Stimulated activated CD4-positive, alpha-beta T cell treated with anti-CD3 and anti-CD28 coated beads, Interleukin-2, amount 100 ng/mL, for 24 hours (primary cell): ENCODE data around the gene PSMG3.

ENCODE experiments used
- DNase-seq, 2 donors: peaks; one replicate each; pipeline ENCODE4 v3.0.0-alpha.2; 2020

PSMG3 gene, protein sequence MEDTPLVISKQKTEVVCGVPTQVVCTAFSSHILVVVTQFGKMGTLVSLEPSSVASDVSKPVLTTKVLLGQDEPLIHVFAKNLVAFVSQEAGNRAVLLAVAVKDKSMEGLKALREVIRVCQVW

DNA sequence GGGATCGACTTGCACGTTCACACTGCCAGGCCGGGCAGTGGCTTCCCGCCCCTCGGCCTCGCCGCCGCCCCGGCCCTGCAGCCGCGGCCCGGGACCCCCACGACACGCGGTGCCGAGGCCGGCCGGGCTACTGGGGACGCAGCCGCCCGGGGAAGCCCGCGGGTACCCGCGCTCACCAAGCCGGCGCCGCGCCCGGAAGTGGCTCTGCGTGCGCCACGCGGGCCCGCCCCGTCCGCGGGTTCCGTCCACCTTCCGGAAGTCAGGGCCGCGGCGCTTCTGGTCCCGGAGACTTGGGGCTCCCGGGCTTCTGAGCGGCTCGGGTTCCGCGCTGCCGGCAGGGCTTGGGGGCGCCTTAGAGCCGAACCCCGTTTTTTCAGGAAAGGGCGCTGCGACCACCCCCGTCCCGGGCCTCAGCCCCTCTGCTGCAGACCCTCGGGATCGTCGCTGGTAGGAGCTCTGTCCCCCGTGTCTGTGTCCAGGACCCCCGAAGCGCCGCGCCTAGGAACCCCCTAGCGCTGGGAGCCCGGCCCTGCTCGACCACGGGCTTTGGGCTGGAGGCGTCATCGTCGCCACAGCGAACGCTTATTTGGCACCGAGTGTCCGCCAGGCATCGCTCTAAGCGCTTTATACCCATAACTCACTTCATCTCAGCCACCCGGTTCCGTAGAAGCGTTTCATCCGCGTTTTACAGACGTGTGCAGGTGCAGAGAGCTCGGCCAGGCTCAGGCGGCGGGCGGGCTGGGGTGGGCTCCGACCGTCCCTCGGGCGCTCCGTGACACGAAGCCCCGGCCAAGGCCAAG is at the start of gene PSMG3:
Gene PSMG3, minus strand, starts transcription at position 200 of the 800 bp plus-strand sequence. CDS start 693 bp downstream, outside the sequence.
- DNase-seq: peak; percentile 90 to 93

DNA sequence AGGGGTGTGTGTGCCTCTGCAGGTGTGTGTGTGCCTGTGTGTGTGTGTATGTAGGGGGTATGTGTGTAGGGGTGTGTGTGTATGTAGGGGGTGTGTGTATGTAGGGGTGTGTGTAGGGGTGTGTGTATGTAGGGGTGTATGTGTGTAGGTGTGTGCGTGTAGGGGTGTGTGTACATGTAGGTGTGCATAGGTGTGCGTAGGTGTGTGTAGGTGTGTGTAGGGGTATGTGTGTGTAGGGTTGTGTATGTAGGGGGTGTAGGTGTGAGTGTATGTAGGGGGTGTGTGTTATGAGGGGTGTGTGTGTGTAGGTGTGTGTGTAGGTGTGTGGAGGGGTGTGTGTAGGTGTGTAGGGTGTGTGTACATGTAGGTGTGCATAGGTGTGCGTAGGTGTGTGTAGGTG is 48.6 kb upstream of the PSMG3 start:
- no peak for DNase-seq

DNA sequence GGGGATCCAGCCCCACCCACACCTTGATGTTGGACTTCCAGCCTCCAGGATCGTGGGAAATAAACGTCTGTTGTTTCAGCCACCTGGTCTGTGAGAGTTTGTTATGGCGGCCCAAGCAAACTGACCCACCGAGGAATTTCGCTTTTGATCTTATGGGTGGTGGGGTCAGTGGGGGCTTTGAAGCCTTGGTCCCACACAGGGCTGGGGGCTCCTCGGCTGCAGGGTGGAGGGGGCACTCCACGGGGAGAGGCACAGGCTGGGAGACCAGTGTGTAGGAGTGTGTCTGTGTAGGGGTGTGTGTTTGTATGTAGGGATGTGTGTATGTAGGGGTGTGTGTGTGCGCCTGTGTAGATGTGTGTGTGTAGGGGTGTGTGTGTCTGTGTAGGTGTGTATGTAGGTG is 48.1 kb upstream of the PSMG3 start:
- DNase-seq: no peak

DNA sequence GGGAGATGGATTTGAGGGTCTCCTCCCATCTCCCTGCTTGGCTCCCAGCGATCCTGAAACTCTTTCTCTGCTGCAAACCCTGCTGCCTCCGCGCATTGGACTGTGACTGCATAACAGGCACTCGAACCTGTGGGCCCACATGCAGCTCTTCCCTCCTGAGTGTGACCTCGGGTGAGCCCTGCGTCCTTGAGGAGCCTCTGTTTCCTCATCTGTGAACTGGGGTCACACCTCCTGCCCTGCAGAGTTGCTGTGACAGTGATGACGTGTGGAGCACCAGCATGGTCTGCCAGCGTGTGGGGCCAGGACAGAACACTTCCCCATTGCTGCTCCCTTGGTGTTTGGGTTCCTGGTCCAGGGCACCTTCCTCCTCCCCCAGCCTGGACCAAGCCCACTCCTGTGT is 46.9 kb upstream of the PSMG3 start:
- DNase-seq: no peak

DNA sequence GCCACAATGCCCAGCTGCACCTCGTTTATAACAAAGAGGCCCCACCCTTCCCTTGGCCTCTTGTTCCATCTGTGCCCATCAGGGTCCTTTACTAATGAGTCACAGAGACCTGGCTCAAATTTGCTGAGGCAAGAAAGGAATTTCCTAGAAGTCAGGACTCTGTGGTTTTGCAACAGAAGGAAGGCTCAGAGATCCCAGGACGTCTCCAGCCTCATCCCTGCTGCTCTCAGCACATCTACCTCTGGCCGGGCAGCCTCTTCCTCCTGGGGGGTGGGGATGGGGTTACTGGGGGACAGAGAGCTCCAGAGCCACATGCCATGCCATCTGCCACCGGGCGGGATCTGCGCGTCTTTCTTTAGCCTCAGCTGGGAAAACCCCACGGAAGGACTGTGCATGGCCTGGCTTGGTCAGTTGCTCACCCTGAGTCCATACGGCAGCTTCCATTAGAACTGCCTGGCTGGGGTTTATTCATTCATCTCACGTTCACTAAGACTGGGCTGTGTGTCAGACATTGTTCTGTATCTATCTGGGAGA is 41.9 kb upstream of the PSMG3 start:
- no peak for DNase-seq

DNA sequence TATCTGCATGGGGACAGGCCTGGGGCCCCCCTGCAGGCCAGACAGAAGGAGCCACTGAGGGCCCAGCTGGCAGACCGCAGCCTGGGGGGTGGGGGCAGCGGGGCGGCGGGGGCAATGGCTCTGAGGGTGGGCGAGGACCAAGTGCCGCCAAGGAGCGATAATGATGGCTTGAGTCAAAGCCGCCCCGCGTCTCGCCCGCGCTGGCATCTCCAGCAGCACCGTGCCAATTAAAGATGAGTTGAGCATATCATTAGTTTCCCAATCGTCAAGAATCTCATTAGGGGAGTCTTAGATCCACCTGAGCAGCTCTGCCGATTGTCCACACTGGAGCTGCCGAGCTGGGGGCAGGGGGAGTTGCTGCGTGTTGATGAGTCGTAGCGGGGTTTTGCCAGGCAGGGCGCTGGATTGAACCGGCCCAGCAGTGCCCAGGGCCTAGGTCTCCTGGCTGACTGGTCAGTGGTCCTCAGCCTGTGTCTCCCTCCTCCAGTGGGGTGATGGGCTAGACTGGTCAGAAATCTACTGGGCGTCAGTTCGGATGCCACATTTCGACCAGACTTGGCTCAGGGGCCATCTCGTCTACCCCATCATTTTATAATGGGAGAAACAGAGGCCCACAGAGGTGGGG is 41.0 kb upstream of the PSMG3 start:
- DNase-seq: no peak

DNA sequence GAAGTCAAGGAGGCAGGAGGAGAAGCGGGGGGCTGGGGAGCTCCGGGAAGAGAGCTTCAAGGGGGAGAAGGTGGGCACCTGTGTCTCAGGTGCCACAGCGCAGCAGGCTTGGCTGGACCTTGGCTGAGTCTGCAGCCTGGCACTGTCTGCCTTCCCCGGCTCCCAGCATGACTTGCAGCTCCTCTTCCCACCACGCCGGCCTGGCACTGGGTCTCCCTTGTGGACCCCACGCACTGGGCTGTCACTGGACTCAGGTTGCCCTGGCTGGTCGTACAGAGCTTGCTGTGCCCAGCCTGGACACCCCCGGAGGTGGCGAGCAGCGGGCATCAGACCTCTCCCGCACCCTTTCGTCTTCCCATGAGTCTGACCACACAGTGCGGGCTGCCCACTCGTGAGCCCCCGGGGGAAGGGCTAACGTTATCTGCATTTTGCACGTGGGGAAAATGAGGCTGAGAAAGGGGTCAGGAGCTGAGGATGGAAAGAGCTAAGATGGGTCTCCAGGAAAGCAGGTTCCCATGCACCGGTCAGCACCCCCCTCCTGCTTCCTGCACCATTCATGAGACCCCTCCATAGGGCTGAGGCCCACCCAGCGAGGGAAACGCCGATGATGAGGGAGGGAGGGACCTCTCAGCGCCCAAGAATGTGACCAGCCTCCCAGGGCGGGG is 40.3 kb upstream of the PSMG3 start:
- DNase-seq: no peak

DNA sequence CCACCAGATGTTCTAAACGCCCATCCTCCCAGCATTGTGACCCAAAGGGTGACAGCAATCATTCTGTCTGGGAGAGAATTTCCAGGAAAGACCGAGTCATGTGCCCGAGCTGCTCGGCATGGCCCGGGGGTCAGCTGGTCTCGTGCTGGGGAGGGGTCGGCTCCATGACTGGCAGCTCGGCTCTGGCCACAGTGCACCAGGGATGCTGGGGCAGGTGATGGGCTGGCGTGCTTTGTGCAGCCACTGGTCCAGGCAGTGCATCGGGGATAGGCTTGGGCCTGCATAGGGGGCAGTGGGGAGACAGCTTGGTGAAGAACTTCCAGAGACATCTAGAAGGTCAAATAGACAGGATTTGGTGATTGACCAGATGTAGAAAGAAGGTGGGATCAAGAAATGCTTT is 39.2 kb upstream of the PSMG3 start:
- DNase-seq: no peak

DNA sequence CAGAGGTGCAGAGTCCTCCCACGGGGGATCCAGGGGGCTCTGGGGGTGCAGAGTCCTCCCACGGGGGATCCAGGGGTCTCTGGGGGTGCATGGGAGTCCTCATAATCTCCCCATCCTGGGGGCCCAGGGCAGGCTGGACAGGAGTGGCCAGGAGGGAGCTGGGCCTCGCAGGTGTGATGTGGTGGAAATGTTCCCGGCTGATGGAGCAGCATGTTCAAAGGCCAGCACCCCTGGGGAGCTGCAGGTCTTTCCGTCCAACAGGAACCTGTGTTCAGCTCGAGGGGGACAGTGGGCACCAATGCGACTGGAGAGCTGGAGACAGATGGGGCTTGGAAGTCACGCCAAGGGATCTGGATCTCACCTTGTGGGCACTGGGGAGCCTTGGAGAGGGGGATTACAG is 38.5 kb upstream of the PSMG3 start:
- no peak for DNase-seq

DNA sequence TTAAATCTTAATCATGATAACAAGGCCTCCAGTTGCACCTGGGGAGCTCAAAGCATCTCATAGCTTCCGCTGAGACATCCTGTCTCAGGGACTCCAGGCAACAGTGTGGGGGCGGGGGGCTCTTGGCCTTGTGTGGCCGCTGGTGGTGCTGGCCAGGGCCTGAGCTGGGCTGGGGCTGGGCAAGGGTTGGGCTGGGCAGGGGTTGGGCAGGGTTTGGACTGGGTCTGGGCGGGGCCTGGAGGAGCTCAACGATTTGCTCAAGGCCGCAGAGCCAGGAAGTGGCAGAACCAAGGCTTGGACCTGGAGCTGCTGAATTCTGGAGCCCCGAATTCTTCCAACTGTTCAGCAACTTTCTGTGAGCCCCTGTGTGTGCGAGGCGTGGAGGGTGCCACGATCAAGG is 37.9 kb upstream of the PSMG3 start:
- DNase-seq: no peak

DNA sequence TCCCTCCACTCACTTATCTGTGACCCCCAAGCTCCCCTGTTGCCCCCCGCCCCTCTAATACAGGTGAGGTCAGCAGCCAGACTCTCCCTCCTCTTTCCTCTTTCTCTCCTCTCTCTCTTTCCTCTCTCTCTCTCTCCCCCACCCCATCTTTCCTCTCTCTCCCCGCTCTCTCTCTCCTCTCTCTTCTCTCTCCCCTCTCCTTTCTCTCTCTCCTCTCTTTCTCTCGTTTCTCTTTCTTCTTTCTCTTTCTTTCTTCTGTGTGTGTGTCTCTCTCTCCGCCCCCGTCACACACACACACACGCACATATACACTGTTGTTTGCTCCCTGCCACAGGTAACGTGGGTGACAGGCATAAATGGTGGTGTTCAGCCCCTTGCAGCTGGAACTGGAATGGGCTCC is 37.2 kb upstream of the PSMG3 start:
- no peak for DNase-seq

DNA sequence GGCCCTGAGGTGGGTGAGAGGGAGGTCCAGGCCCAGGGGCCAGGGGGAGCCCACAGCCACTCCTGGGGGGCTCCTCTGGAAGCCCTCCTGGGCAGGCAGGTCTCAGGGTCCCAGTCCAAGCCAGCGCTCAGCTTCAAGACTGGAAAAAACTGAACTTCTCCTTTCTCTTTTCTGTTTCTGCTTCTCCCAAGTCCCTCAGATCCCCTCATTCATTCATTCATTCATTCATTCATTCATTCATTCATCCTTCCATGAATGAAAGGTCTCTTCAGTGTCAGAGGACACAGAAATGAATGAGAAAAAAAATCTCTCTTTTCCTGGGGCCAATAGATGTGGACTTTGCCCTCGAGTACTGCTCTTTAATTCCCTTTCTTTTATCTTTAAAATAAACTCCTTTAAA is 34.6 kb upstream of the PSMG3 start:
- no peak for DNase-seq

DNA sequence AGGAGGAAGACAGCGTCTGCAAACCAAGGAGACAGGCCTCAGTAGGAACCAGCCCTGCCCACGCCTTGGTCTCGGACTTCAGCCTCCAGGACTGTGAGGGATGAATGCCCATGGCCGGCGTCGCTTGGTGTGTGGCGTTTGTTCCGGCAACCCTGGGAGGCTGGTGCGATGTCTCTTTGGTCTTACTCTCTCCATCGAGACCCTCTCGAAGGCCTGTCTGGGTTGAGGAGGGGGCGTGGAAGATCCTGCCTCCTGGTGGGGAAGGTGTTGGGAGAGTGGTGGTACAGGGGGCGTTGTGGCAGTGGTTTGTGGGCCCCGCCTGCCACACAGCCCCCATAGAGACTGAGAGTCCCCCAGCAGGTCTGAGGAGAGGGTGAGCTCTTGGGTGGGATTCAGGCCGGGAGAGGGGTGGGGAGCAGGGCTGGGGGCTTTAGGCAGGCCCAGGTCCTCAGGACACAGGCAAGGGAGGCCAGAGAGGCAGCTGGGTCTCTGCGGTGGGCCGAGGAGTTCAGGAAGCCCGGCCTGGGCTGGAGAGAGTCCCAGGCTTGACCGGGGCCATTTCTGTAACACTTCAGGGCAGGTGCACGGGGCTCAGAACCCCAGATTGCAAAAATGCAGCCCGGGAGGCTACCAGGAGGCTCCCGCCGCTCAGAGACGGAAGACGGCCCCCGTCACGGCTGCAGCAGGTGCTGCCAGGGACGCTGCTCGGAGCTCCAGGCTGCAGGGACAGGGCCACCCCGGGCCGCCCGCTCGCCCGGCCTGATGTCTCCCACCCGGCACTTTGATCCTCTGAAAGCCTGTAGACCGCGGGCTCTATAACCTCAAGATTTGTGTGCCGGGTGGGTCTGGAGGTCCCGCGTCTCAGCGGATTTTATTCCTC is 33.8 kb upstream of the PSMG3 start:
- DNase-seq: no peak

DNA sequence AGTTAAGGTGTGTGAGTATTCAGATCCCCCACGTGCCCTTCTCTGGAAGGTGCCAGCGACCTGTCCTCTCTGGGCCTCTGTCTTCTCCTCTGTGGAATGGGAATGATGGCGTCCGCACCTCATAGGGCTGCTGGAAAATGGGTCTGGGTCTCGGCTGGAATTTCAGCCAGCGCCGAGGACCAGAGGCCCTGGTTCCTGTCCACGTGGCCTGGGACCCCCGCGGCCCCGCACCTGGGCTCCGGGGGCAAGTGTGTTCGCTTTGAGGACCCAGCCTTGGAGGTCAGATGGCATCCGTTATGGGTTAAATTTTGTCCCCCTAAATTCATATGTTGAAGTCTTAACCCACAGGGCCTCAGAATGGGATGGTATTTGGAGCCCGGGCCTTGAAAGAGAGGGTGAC is 32.6 kb upstream of the PSMG3 start:
- no peak for DNase-seq

DNA sequence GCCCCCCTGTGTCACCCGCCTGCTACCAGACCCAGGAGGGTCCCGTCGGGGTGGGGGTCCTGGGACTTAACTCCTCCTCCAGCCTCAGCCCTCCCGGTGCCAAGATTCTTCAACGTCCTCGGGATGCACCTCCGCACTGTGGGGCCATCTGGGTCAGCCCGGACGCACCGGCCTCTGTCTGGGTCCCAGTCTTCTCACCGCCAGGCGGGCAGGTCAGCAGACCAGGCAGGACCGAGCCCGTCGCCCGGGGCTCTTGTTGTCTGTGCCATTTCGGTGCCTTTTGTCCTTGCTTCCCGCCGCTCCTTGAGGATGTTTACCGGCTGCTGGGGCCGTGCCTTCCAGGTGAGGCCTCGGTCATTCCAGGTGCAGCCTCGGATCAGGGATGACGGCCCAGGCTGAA is 32.1 kb upstream of the PSMG3 start:
- DNase-seq: no peak

DNA sequence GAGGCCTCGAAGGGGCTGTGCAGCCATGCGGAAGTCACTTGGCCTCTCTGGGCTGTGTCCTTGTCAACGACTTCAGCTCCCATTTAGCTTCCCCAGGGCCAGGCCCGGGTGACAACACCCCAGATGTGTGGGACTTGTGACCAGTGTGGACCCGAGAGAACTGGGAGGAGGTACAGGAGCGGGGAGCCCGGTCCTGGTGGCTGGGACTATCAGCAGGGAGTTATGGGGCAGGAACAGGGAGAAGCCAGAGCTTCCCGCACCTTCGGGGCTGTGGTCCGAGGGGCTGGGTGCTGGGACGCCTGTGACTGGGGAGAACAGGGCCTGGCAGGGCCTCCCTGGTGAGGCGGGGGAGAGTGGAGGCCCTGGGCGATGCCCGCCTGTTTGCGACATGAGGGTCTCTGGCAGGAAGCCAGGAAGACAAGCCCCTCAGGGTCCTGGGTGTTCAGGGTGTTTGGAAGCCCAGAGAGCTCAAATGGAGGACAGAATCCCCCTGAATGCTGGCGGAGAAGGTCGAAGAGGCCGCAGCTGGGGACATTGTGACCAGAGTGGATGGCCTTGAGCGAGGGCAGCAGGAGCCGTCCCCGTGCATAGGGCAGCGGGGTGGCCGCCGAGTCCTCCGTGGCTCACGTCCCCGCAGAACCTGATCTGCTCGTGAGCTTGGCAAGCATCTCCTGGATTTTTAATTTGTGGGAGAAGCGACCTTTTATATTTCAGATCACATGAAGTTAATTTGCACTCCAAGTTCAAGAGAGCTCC is 30.0 kb upstream of the PSMG3 start:
- no peak for DNase-seq

DNA sequence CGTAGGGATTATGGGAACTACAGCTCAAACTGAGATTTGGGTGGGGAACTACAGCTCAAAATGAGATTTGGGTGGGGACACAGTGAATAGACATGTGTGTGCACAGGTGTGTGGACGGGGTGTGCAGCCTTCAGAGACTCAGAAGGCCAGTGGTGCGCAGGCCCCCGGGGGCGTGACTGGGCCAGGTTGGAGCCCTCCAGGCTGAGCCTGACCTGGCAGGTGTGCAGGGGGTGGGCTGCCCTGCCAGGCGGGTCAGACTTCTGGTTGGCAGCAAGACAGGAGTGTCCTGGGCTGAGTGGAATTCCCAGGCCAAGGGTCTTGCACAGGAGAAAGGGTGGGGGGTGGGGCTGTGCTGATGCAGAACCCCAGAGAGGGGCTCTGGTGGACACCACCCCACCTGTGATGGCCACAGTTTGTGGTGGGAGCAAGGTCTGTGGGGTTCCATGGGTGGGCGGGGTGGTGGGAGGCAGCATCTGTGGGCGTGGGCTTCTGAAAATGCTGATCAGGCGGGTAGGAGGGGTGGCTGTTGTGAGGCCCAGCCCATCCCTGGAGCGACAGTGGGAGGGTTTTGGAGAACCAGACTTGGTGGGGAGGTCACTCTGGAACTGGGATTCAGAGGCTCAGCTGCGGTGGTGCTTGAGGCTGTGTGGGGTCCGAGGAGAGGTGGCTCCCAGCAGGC is 29.3 kb upstream of the PSMG3 start:
- no peak for DNase-seq

DNA sequence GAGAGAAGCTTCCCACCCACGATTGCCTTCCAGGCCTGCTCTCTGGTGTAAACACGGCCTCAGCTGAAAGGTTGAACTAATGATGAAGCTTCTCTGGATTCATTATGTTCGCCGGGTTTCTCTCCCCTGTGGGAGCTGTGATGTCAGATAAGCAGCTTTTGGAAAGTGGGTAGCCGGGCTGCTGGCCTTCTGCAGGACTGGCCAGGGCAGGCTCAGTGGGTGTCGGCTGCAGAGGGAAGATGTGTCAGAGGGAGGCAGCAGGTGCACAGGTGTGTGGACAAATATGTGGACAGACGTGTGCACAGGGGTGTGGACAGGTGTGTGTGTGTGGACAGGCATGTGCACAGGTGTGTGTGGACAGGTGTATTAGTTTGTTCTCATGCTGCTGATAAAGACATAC is 28.5 kb upstream of the PSMG3 start:
- no peak for DNase-seq

DNA sequence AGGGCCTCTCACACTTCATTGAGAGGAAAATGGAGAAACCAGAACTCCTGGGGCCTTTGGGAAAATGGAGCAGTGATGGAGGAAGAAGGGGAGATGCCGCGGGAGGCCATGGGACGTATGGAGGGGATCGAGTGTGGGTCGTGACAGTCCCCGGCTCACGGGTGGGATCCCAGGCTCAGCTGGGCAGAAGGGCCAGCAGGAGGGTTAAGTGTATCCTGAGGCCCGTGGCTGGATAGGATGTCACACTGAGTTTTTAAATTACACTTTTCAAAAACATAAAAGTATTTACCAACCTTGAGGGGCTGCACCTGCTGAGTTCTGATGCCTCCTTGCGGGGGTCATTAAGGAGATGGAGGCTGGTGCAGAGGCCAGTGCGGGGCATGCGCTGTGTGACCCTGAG is 28.0 kb upstream of the PSMG3 start:
- DNase-seq: no peak

DNA sequence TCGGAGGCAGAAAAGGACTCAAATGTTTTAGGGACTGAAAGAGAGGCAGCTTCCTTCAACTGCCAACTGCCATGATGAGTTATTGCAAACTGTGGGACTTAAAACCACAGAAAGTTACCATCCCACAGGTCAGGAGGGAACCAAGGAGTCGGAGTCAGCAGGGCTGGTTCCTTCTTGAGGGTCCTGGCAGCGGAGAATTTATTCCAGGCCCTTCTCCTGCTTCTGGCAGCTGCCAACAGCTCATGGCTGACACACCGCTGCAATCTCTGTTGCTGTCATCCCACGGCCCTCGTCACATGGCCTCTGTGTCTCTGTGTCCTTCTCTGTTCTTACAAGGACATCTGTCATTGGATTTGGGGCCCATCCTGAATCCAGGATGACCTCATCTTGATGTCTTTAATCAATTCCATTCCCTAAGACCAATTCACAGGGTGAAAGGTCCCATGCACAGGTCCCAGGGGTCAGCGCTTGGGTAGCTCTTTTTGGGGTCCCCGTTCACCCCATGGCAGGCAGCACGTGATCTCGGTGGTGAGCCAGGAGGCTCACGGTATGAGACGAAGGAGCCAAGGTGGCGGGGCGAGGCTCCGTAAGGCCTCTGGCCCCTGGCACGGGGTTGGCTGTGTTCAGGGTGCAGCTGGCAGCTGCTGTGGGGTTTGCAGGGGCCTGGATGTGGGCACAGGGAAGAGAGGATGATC is 27.4 kb upstream of the PSMG3 start:
- no peak for DNase-seq
